ENCODE measurements around the gene LRIT1. TPM values are rescaled to one million over a fixed set of nuclear protein-coding genes. Genes with fewer than 3 reads are reported as not detected.

LRIT1 gene
- total RNA-seq, 4 donors from 2014 or later: not detected

DNA sequence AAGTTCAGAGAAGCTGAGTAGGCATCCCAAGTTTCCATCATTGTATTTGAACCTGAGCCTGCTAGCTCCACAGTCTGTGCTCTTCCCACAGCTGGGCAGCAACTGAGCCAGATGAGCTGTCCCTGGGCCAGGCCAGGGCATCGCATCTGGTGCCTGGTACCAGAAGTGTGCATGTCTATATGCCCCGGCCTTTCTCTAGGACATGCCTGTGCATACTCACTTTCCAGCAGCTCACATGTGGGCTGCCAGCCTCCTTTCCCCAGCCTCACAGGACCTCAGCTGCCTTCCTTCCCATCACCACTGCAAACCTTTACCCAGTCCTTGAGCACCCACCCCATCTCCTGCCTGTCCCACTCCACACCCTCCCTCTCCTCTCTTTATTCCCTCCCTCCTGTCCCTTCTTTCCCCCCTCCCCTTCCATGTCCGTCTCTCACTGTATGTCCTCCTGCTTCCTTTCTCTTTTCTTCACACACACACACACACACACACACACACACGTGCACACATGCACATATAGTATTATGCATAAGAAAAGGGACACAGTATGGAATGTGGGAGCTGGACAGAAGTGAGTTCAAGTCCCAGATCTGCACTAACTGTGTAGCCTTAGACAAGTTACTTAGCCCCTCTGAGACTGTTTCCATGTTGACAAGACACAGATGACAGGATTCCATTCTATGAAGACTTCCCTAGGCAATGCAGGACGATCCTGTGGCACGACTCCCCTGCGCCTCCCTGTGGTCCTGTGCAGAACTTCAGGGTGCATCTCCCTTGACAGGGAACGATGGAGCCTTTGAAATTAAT is 36.1 kb downstream of the LRIT1 start:
- TF ChIP-seq, protein P1, sequence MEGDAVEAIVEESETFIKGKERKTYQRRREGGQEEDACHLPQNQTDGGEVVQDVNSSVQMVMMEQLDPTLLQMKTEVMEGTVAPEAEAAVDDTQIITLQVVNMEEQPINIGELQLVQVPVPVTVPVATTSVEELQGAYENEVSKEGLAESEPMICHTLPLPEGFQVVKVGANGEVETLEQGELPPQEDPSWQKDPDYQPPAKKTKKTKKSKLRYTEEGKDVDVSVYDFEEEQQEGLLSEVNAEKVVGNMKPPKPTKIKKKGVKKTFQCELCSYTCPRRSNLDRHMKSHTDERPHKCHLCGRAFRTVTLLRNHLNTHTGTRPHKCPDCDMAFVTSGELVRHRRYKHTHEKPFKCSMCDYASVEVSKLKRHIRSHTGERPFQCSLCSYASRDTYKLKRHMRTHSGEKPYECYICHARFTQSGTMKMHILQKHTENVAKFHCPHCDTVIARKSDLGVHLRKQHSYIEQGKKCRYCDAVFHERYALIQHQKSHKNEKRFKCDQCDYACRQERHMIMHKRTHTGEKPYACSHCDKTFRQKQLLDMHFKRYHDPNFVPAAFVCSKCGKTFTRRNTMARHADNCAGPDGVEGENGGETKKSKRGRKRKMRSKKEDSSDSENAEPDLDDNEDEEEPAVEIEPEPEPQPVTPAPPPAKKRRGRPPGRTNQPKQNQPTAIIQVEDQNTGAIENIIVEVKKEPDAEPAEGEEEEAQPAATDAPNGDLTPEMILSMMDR (IDR thresholded peaks at IDR 0.05): no peak
- DNase-seq (ENCODE audit: low spot score) (no peak), ATAC-seq (ENCODE audit: low FRiP score) (no peak)

DNA sequence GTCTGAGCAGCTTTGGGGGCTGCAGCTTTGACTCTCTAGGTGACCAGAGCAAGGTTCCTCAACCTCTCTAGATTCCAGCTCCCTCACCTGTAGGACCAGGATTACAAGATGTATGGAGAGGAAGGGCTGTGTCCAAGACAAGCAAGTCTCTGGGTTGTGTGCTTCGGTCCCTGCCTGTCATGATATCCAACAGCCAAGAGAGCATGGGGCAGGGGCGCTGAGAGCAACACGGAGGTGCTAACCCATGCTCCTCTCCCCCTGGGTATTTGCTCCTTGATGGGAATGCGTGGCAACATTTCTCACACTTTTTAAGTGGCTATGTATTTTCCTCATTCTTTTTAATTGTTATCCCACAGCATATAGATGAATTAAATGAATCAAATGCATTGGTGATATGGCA is 36.7 kb downstream of the LRIT1 start:
- TF ChIP-seq, protein P1 (IDR thresholded peaks at IDR 0.05): no peak
- ATAC-seq (ENCODE audit: low FRiP score): no peak
- DNase-seq (ENCODE audit: low spot score): no peak

DNA sequence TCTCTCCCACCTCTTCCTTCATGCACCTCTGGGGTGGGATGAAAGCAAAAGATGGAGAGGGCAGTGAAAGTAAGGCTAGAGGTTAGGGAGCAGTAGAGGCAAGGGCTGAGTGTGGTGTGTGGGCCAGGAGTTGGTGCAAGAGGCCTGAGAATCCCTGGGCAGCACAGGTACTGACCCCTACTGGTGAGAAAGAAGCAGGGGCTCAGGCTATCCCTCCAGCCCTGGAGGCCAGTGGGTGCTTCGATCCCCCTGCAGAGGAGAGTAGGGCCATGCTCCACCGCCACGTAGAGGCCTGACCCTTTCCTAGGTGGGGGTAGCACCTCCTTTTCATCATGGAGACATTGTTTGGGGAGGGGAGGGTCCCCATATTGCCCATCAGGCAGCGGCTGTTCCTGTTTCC is 37.2 kb downstream of the LRIT1 start:
- TF ChIP-seq, protein P1 (IDR thresholded peaks at IDR 0.05): no peak
- no peak for ATAC-seq (ENCODE audit: low FRiP score)
- DNase-seq (ENCODE audit: low spot score): no peak

DNA sequence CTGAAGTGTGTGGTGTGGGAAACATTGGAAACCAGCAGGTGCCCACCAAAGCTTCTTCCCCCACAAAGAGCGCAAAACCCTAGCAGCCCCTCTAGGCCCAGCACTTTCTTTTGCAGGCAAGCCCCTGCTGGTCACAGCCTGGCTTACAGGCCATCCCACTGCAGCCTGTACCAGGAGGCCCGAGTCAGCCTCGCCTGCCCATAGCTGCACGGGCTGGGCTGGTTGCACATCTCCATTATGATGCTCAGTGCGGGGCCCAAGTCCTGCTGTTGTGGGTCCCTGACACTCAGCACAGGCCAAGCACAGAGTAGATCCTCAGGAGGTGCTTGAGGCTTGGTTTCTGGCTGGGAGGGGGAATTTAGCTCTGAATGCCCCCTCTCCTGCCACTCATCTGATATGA is 39.0 kb downstream of the LRIT1 start:
- DNase-seq (ENCODE audit: low spot score) (no peak), ATAC-seq (ENCODE audit: low FRiP score) (no peak)
- TF ChIP-seq, protein P1 (IDR thresholded peaks at IDR 0.05): no peak

DNA sequence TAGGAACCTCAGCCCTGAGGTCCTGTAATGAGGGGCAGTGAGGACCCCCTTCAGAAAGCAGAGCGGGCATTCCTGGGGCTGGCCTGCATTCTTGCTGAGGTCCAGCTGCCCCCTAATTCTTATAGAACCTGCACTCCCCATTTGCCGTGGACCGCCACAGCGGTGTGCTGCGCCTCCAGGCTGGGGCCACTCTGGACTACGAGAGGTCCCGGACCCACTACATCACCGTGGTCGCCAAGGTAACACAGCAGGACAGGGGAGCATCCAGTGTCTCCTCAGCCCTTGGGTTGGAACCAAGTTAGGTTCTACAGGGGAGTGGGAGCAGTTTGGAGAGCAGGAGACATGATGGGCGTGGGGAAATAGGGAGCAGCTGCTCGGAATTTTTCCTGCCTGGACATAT is 39.7 kb downstream of the LRIT1 start:
- DNase-seq (ENCODE audit: low spot score) (no peak), ATAC-seq (ENCODE audit: low FRiP score) (no peak)
- TF ChIP-seq, protein P1 (IDR thresholded peaks at IDR 0.05): no peak

DNA sequence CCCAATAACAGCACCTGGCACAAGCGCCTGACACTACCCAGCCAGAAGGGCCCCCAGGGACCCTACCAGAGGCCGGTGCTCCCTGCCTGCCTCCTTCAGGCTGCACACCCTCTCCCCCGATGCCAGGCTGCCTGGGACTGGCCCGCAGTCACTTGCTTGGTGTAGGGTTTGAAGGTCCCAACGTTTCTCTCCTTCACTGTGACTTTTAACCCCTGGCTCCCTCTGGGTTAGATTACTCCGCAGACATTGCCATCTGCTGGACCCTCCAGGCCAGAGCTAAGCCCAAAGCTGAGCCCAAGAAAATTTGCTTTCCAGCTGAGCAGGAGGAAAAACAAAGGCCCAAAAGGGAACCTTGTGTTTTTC is 40.1 kb downstream of the LRIT1 start:
- TF ChIP-seq, protein P1 (IDR thresholded peaks at IDR 0.05): no peak
- DNase-seq (ENCODE audit: low spot score) (no peak), ATAC-seq (ENCODE audit: low FRiP score) (no peak)

DNA sequence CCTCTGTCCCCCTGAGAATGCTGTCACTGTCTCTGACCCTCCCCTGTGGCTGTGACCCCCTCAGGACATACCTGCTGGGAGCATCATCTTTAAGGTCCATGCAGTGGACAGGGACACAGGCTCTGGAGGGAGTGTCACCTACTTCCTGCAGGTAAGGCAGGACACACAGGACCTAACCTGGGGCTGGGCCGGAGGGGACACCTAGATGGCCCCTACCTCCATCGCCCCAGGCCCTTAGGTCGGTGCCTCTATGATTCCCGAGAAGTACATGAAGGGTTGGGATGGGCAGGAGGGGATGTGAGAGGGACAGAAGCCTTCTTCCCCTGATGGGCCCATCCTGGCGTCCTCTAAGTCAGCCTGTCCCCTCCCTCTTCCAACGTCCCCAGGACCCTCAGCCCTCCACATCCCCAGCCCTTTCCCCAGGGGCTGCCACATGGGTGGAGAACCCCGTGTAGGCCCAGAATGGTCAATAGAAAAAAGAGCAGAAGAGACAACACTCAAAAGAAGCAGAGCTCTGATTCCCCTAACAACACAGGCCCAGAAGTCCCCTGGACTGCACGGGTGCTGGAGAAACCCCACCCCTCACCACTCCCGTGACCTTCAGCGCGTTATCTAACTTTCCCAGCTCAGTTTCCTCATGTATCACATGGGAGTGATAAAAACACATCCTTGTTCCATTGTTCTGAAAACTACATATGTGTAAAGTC is 40.7 kb downstream of the LRIT1 start:
- TF ChIP-seq, protein P1 (IDR thresholded peaks at IDR 0.05): no peak
- DNase-seq (ENCODE audit: low spot score) (no peak), ATAC-seq (ENCODE audit: low FRiP score) (no peak)
